ENCODE results near the gene PCGF1.

Gene PCGF1

DNA sequence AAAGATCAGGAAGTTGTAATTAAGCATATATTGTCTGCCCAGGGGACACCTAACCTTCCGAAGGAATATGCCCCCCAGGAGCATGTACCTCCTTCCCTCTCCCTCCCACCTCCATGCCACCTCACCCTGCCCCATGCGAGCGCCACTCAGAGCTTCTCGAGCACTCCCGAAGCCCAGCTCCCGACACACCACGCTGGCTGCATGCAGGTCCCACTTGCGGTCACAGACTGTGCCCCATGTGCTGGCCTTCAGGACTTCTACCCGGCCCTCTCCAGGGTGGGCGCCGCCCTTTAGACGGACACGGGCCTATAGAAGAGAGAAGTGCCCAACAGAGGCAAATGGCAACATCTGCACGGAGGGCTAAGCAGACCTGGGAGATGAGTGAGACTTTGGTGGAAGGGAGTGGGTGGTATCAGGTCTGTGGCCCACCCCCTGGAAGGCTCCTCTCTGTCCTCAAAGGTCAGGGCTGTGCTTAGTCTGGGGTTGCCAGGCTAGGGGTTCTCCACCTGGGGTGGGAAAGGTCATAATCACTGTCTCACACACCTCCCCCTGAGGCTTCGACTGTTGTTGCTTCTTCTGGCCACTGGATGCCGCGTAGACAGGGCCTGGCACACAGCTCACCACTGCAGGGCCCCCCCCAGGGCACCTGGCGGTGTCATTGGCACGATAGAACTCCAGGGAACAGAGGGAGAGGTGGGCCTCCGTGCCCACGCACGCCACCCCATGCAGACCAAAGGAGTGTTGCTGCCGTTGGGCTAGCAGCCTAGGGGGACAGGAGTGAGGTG lies 28.9 kb upstream of the PCGF1 start:
- DNase-seq = no peak

DNA sequence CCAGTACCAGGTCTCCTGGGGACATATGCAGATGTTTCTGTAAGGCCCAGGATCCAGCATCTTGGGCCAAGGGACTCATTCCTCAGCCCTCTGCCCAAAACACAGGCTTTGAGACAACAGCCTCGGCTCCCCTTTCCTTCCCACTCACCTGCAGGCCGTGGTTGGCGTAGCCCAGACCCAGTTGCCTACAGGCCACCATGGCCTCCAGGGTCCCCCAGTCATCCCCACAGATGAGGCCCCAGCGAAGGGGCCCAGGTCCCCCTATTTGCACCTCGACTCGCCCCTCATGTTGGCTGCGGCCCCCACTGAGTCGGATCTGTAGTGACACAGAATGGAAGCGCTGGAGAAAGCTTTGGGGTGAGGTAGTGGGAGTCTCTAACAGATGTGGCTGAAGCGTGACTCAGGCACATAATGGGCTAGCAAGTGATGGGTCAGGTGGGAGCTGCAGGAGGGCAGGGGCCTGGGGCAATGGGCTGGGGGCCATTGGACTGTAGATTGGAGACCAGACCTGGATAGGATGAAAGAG lies 28.0 kb upstream of the PCGF1 start:
- no peak for DNase-seq

DNA sequence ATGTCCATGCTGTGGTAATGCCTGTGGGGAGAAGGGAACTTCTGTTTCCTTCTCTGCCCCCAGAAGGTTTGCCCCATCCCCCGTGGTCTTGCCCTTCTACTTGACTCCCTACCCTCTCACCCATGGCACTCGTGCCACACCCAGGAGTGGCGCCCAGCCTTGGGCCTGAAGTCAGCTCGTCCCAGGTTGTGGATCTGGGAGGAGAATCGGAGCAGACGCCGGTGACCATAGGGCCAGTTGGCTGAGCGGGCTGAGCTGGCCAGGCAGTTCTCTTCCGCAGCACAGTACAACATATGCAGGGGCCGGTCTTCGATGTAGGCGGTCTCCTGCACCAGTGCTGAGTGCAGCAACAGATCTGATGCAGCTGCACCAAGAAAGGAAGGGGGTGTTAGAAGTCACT lies 26.9 kb upstream of the PCGF1 start:
- no peak for DNase-seq

DNA sequence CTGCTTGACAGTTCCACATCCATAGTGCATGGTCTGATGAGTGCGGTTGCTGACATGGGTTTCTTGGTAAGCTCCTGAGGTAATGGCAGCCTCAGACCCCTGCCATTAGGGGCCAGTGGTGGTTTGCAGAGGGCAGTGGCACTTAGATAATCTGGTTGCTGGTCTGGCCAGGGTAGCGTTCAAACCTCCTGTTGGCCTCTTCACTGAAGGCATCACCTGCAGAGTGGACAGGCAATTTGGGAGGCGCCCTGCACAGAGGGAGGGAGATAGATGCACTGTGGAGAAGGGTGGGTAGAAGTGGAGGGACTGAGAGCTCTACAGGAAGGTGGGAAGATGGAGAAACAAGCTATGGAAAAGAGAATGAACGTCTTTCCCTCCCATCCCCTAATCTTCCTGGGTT lies 26.0 kb upstream of the PCGF1 start:
- DNase-seq = no peak

DNA sequence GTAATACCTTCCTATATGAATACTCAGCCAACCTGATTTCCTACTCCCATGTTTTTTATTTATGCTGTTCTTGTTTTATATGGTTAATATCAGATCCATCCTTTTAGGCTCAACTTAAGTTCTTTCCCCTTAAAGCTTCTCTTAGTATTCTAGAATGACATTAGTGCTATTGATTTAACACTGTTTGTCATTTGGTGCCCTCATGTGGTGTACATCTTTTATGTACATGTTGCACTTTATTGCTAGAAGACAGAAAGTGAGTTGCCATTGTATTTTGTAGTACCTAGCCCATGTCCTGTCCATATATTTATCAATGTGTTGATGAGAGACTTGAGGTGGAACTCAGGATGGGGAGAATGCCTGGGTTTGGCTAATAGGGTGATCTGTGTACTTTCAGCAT lies 24.7 kb upstream of the PCGF1 start:
- no peak for DNase-seq

DNA sequence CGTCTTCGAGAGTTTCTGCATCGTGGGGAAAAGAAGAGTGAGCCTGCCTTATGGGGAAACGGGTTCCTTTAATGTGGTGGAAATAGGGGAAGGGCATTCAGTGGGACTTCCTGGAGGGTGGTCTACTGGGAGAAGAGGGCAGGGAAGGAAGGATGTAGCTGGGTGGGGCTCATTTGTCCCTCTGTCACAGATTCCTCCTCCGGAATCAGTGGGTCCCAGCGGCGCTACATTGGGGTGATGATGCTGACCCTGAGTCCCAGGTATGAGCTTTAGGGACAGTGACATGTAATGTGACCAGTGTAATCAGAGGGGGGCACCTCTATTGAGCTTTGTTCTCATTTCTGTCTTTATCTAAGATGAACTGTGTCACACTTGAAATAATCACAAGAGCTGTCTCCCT lies 24.2 kb upstream of the PCGF1 start:
- DNase-seq = no peak

DNA sequence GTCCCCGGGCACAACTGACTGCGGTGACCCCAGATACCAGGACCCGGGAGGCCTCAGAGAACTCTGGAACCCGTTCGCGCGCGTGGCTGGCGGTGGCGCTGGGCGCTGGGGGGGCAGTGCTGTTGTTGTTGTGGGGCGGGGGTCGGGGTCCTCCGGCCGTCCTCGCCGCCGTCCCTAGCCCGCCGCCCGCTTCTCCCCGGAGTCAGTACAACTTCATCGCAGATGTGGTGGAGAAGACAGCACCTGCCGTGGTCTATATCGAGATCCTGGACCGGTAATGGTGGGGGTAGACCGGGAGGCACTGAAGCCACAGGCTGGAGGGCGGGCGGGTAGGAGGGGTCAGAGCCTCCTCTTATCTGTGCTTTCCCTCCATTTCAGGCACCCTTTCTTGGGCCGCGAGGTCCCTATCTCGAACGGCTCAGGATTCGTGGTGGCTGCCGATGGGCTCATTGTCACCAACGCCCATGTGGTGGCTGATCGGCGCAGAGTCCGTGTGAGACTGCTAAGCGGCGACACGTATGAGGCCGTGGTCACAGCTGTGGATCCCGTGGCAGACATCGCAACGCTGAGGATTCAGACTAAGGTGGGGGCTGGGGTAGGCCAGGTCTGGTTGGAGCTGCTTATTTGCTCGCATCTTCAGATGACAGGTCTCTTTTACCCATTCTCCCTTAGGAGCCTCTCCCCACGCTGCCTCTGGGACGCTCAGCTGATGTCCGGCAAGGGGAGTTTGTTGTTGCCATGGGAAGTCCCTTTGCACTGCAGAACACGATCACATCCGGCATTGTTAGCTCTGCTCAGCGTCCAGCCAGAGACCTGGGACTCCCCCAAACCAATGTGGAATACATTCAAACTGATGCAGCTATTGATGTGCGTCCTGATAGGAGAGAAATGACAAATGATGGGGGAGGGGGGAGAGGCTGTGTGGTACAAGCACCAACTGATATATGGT lies 23.0 kb upstream of the PCGF1 start:
- peak; percentile 66 for DNase-seq

DNA sequence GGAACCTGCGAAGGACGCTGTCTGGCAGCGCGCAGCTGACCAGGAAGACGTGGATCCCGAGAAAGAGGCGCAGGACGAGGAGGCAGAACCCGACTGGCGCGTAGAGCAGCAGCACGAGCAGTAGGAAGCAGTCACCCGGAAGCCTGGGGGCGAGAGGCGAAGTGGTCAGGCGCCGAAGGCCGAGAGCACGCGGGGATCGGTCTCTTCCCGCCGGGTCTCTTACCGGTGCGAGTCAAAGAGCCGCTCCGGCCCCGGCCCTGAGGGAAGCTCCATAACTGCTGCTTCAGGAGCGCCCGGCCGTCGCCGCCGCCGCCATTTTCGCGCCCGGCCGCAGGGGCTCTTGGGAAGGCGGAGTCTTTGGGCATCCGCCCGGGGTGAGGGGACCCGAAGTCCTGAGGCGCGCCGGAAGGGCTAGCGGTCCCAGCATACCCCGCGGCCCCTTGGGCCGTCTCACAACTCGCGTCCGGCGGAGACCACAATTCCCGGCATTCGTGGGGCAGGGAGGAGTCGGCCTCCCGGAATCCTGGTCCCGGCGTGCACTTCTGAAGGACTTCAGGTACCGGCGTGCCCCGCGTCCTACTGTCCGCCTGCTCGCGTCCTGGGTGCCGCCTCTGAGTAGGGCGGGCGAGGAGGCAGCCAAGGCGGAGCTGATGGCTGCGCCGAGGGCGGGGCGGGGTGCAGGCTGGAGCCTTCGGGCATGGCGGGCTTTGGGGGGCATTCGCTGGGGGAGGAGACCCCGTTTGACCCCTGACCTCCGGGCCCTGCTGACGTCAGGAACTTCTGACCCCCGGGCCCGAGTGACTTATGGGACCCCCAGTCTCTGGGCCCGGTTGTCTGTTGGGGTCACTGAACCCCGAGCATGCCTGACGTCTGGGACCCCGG lies 22.1 kb upstream of the PCGF1 start, which contains the start of the genes AUP1 and HTRA2:
Gene AUP1, minus strand, starts transcription at position 350 of the 882 bp plus-strand sequence. Its CDS starts 77 bp downstream, at position 273.
Gene HTRA2, plus strand, starts transcription at position 577 of the 882 bp plus-strand sequence. Its CDS starts 74 bp downstream, at position 651.
- DNase-seq = peak; percentile 94

DNA sequence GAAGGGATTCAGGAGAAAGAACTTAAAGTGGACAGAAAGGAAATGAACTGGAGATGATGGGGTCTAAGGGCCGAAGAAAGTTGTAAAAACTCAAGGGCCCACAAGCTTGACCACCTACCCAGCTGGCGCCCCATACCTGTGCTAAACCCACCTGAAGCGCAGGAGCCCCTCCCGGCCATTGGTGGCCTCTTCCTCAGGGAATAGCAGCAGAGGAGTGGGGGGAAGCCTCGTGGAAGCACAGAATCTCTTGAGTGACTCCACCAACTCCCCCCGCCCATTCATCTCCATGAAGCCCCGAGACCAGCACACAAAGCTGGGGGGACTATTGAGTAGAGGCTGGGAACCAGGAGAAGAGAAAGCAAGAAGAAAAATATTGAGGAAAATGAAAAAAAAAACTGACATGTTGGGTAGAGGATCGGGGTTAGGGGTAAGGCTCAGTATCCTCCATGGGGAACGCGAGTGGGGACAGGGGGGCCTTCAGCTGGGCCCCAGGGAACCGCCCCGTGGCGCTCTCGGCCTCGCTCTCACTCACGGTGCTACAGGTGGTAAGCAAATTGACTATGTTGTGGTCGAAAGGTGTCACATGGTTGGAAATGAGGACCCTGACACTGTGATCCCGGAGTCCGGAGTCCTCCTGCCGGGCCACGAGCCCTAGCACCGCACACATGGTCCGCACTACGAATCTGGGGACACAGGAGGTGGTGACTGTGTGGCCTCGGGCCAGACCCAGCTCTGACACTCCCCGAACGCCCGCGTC lies 21.3 kb upstream of the PCGF1 start:
- DNase-seq = no peak

DNA sequence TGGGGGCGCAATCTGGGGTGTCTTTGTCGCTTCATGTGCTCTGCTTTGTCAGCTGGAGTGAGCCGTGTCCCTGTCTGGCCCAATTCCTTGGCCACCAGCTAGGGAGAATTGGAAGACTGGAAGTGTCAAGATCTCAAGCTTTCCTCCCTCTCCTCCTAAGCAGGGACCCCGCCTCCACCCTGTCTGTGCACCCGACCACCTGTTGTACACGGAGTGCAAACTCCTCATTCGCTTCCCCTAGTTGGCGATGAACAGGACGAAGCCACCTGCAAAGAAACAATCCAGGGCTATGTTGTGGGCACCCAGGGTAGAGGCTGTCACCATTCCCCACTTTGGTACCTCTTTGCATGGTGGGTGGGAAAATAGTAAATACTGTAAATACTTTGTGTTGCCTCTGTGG lies 20.2 kb upstream of the PCGF1 start:
- no peak for DNase-seq

DNA sequence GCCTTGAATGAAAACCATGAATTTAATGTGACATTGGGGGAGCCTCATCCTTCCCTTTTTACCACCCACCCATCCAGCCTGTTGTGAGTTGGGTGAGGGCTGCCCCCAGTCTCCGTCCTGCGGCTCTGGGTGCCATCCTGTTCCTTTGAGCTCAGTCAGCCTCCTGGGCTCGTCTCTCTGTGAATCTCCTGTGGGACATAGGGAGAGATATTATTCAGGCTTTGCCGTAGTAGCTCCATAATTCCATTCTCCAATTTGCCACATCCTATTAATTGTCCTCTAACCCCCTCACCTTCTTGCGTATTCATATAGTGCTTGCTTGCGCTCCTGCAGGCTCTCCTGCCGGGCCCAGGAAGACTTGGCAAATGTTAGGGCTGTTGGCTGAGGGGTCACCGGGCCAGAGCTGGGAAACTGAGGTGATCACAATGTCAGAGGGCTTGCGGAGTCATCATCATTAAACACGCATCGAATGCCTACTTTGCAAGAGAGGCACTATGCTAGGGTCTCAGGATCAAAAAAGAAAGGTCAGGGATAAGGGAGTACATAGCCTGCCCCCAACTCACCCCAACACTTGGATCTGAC lies 19.2 kb upstream of the PCGF1 start:
- no peak for DNase-seq

DNA sequence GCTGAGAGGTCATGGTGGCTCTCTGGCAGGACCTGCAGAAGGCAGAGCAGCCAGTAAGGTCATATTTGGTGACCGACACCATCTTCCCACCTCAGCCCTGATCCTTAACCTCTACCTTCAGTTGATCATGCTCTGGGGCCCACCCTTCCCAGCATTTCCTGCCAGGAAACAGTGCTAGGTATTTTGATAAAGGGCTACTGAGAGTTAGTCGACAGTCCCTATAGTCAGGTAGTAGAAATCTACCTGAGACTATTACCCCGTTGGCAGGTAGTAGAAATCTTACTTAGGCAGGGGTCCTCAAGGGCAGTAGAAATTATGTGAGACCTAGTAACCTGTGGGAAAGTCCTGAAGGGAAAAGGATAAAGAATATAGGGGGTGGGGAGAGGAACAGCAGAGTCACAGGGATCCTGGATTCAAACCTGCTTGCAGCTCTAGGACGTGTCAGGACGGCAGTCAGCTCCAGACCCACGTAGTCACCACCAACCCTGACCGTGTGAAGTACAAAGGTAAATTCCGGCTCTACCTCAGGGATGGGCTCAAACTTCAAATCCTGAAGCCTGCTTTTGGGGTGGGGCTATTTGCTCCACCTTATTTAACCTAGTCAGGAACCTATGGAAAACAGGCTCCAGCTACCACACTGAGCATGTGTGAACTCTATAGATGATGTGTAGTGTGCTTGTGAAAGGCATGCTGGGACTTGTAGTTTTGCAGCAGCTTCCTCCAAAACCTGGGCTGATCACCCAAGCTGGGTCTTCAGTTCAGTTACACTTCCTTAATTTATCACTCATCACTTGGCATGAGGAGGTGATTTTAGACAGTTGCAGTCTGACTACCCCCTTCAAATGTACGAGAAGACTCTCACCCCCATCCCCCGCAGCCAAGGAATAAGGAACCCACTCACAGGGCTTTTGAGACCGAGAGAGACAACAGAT lies 18.5 kb upstream of the PCGF1 start, which contains the start of gene DQX1:
Gene DQX1, minus strand, starts transcription at position 515 of the 932 bp plus-strand sequence. Its CDS starts 502 bp downstream, at position 13.
- peak; percentile 68 for DNase-seq

DNA sequence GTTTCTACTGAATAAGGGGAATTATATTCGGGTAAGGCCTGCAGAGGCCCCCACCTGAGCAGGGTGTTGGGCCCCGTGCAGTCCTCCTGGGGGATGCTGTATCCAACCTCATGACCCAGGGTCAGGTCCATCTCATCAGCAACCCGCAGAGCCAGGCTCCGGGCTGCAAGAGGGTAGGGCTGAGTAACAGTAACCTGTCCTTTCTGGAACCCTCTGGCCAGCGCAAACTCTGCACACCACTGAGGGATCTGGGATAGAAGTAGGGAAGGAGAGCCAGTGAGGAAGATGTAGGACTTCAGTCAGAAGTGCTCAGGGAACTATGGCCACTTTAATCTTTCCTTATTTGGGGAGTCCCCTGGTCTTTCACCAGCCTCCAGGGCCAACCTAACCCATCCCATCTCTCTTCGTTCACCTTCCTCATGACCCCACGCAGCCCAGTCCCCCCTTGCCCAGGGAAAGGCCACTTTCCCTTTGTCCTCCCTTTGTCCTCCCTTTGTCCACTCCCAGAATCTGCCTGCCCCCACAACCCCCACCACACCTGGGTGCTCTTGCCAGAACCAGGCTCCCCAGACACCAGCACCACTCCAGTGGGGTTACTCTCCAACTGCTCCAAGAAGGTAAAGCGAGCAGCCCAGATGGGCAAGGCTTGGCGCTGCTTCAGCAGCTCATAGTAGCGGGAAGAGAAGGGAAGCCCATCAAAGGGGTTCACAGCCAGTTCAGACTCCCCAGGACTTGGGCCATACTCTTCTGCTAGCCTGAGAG lies 17.6 kb upstream of the PCGF1 start:
- DNase-seq = no peak

DNA sequence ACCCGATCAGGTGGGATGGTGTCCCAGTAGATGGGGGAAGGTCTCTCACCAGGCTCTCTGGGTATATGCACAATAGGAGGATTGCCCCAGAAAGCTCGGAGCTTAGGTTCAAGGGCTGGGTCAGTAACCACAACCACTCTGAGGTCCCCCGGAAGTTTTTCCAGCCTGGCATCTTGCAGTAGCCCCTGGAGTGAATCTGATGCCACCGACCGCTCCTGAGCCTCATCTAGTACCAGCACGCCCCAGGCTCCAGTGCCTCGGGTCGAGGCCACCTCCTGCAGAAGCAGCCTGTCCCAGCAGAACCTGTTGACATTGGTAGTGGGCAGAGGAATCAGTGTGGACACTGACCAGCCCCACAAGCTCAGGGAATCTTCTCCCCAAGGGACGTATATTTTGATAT lies 16.5 kb upstream of the PCGF1 start:
- no peak for DNase-seq

DNA sequence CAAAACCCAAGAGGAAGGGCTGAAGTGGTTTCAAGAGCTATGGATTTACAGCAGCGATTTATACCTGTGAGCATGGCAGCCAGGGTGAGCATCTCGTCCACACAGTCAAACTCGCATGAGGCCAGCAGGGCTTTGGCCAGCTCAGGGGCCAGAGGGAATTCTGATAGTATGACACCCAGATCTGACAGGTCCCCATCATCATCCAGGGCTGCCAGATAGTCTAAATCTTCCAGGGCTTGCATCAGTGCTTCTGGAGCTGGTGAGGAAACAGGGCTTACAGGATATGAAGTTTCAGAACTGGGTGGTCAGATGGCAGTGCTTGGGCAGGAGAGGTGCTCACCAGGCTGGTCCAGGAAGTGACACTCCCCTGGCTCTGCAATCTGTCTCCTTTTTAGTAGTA lies 15.0 kb upstream of the PCGF1 start:
- no peak for DNase-seq

DNA sequence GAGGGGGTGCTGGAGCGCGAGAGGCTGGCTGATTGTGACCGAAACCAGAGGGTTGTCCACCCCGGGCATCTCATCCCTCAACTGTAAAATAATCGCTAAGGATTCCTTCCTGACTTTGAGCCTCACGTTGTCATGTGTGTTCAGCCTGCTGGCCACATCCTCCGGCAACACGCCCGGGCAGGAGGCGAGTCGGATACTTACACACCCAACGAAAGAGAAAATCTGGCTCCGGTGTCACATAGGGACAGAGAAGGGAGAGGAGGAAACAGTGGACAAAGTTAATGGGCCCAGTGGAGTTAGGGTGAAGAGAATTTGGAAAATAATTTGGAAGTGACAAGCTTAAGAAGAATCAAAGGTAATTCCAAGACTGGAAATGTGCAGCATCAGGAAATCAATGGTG lies 9.2 kb upstream of the PCGF1 start:
- no peak for DNase-seq

DNA sequence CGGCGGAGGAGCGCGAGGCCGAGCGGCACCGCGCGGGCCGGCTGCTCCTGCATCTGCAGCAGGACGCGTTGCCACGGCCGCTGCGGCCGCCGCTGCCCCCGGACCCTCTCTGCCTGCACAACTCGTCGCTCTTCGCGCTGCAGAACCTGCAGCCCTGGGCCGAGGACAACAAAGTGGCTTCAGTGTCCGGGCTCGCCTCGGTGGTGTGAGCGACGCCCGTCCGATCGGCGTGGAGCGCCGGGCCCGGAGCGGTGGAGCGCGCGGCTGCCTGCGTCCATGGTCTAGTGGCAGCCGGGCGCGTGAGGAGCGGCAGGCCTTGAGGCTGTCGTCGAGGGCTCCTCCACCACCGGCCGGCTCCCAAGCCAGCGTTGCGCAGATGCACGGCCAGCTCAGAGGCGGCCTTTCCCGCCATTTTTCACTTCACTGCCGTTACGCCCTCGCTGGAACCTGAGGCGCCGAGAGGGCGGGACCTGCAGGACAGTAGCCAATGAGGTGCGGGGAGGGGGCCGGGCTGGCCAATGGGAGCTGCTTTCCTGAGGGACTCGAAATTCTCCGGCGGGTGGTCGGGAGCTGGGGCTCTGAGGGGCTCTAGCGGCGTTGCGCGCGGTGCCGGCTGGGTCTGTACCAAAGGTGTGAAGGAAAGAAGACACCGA lies 8.6 kb upstream of the PCGF1 start:
- DNase-seq = peak; percentile 76

DNA sequence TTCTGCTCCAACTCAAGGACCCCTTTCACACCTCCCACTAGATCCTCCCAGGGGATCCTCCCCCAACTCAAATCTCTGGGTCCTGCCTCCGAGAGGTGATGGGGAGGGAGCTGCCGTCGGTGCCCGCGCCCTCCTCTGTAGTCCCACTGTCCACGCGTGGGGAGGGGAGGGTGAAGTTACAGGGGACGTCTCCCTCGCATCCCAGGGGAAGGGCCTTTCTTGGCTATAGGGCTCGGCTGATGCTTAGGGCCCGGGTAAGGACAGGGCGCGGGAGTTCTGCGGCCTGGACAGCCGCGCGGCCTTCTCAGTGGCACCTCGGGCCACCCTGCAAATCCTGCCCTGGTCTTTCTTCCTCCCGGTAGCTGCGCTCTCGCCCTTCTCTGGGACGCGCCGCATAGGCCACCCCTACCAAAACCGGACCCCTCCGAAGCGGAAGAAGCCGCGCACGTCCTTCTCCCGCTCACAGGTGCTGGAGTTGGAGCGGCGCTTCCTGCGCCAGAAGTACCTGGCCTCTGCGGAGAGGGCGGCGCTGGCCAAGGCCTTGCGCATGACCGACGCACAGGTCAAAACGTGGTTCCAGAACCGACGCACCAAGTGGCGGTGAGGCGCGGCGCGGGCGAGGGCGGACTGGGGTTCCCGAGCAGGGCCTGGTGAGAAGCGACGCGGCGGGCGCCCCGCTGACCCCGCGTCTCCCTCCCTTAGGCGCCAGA lies 7.9 kb upstream of the PCGF1 start:
- no peak for DNase-seq

Data from CD4-positive, alpha-beta T cell treated with Interferon gamma for 1 hour (primary cell).